RWPE2 (cell line): ENCODE measurements around the gene NAGS.

Source experiments
- ATAC-seq: fragments of 200-7000 bp; cut with Tn5 transposase; 3 replicates; pipeline ENCODE4 v1.9.1; 2021; ENCODE audit warnings: low read depth
- DNase-seq: peaks from one replicate; pipeline ENCODE4 v3.0.0-alpha.2; 2020; ENCODE audit warnings: low spot score
- H3K27ac ChIP-seq: fragments of 450-650 bp; 2 replicates; pipeline ENCODE4 v1.5.1; 2017; ENCODE audit warnings: mild to moderate bottlenecking; ENCODE audit not compliant: poor library complexity, severe bottlenecking
- H3K27me3 ChIP-seq: fragments of 250-450 bp; sonication (Bioruptor Pico); 2 replicates; pipeline ENCODE4 v1.5.1; 2021; ENCODE audit warnings: mild to moderate bottlenecking, moderate library complexity; ENCODE audit not compliant: insufficient read depth, poor library complexity, severe bottlenecking
- H3K36me3 ChIP-seq: fragments of 250-450 bp; sonication (Bioruptor Pico); 2 replicates; pipeline ENCODE4 v1.5.1; 2020; ENCODE audit warnings: low read depth, mild to moderate bottlenecking, moderate library complexity
- H3K4me1 ChIP-seq: fragments of 250-450 bp; sonication (Bioruptor Pico); 2 replicates; pipeline ENCODE4 v1.5.1; 2021; ENCODE audit warnings: mild to moderate bottlenecking, moderate library complexity; ENCODE audit not compliant: insufficient read depth, poor library complexity, severe bottlenecking
- H3K4me3 ChIP-seq: fragments of 250-450 bp; sonication (Bioruptor Pico); 2 replicates; pipeline ENCODE4 v1.5.1; 2021; ENCODE audit warnings: mild to moderate bottlenecking, moderate library complexity; ENCODE audit not compliant: severe bottlenecking
- H3K9me3 ChIP-seq: fragments of 250-450 bp; sonication (Bioruptor Pico); 2 replicates; pipeline ENCODE4 v1.5.1; 2021; ENCODE audit warnings: mild to moderate bottlenecking, moderate library complexity; ENCODE audit not compliant: severe bottlenecking
- TF ChIP-seq, protein P1 (sequence below): fragments of 450-650 bp; IDR thresholded peaks from one replicate; pipeline ENCODE4 v1.5.1; 2017; ENCODE audit warnings: mild to moderate bottlenecking, moderate library complexity; ENCODE audit not compliant: poor library complexity, severe bottlenecking

The NAGS gene

GRCh38 chr17:44022246-44022645 is 17.8 kb downstream of the NAGS start:
- peaks cover 18% of the 10 kb centered on the region for H3K36me3 ChIP-seq
- TF ChIP-seq, protein P1, sequence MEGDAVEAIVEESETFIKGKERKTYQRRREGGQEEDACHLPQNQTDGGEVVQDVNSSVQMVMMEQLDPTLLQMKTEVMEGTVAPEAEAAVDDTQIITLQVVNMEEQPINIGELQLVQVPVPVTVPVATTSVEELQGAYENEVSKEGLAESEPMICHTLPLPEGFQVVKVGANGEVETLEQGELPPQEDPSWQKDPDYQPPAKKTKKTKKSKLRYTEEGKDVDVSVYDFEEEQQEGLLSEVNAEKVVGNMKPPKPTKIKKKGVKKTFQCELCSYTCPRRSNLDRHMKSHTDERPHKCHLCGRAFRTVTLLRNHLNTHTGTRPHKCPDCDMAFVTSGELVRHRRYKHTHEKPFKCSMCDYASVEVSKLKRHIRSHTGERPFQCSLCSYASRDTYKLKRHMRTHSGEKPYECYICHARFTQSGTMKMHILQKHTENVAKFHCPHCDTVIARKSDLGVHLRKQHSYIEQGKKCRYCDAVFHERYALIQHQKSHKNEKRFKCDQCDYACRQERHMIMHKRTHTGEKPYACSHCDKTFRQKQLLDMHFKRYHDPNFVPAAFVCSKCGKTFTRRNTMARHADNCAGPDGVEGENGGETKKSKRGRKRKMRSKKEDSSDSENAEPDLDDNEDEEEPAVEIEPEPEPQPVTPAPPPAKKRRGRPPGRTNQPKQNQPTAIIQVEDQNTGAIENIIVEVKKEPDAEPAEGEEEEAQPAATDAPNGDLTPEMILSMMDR, result no peak
- no peak overlapping the region for H3K4me3 ChIP-seq
- H3K27me3 ChIP-seq, result no peaks in the 10 kb centered on the region
- no peaks in the 10 kb centered on the region for H3K4me1 ChIP-seq
- DNase-seq, result no peak
- H3K27ac ChIP-seq, result no peak overlapping the region
- no peaks in the 10 kb centered on the region for H3K9me3 ChIP-seq
- ATAC-seq, result no peak

DNA sequence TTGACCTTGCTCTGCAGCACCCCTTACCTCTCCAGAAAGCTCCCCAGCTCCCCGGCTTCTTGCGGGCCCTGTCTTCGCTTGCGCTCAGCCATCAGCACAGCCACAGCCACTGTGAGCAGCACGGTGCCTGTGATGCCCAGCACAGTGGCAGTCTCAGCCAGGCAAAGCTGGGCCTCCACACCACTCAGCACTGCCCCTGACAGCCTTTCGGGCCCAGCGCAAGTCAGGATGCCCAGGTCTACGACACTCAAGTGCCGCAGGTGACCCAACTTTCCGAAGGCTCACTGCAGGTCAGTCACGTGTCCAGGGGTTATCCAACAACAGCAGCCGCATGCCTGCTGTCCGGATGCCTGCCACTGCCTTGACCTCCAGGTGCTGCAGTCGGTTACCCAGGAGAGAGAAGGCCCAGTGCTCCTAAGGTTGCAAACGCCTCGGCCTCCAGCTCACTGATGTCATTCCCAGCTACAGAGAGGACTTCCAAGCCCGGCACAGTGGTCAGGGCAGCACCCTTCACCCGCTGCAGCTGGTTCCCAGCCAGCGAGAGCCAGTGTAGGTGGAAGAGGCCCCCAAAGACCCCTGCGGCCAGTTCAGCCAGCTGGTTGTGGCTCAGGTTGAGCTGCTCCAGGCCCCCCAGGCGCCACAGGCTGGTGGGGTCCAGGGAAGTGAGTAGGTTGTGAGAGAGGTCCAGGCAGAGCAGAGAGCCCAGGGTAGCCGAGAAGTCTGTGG is 19.3 kb downstream of the NAGS start:
- Histone ChIP-seq H3K9me3 (no peaks in the 10 kb centered on the region), H3K27me3 (no peaks in the 10 kb centered on the region), H3K4me1 (no peaks in the 10 kb centered on the region), H3K4me3 (no peak overlapping the region), H3K27ac (no peak overlapping the region), H3K36me3 (peaks cover 29% of the 10 kb centered on the region)
- ATAC-seq (no peak), DNase-seq (no peak)
- TF ChIP-seq, protein P1, result no peak

GRCh38 chr17:44024271-44024663 is 19.8 kb downstream of the NAGS start:
- ATAC-seq (no peak), DNase-seq (no peak)
- Histone ChIP-seq H3K4me1 (no peaks in the 10 kb centered on the region), H3K9me3 (no peaks in the 10 kb centered on the region), H3K36me3 (peaks cover 29% of the 10 kb centered on the region), H3K4me3 (no peak overlapping the region), H3K27me3 (no peaks in the 10 kb centered on the region), H3K27ac (no peak overlapping the region)
- TF ChIP-seq, protein P1, result no peak

- no peaks in the 10 kb centered on the region for H3K9me3 ChIP-seq
- H3K27me3 ChIP-seq, result no peaks in the 10 kb centered on the region
- H3K4me1 ChIP-seq, result no peaks in the 10 kb centered on the region
- TF ChIP-seq, protein P1, result no peak
- no peak overlapping the region for H3K4me3 ChIP-seq
- ATAC-seq (no peak), DNase-seq (no peak)
- H3K36me3 ChIP-seq, result peaks cover 30% of the 10 kb centered on the region
- no peak overlapping the region for H3K27ac ChIP-seq
Observed at GRCh38 chr17:44024853-44025252, 20.4 kb downstream of the NAGS start.

GRCh38 chr17:44029736-44030135 is 25.3 kb downstream of the NAGS start:
- peaks cover 68% of the 10 kb centered on the region for H3K36me3 ChIP-seq
- H3K27ac ChIP-seq, result no peak overlapping the region
- DNase-seq, result no peak
- TF ChIP-seq, protein P1, result no peak
- no peaks in the 10 kb centered on the region for H3K27me3 ChIP-seq
- no peaks in the 10 kb centered on the region for H3K9me3 ChIP-seq
- H3K4me1 ChIP-seq, result no peaks in the 10 kb centered on the region
- no peak for ATAC-seq
- no peak overlapping the region for H3K4me3 ChIP-seq
